ENCODE results near the gene CACTIN.
"Not testable (repeated sequence)": the region's sequence is repeated elsewhere in the genome, so short reads cannot be mapped to it uniquely, and the experiment has no call there.

The CACTIN gene

DNA sequence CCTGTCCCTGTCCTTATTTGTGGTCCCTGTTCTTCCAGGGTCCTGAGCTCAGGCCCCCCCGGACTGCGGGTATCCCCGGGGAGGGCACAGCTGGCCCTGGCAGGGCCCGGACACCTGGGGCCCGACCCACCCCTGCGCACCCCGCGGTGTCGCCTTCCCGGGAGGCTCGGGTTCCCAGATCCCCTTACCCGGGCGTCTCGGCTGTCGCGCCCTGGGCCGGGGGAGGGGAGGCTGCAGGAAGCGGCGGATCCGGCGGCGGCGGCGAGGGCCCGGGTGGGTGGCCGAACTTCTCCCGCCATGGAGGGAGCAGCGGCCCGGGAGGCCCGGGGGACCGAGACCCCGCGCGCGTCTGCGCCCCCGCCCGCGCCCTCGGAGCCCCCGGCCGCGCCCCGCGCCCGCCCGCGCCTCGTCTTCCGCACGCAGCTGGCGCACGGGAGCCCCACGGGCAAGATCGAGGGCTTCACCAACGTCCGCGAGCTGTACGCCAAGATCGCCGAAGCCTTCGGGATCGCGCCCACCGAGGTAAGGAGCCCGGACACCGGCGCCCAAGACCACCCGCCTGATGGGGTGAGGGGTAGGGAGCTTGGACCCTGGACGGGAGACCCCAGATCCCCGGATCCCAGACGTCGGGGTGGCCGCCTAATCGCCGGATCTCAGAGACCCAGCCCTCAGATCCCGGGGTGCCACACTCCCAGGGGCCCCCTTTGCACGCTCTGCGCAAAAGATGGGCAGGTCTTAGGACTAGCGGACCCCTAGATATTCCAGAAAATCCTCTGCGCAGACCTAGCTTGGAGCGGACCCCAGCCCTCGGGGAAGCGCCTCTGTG lies 41.1 kb downstream of the CACTIN start, which contains the start of gene GIPC3:
GIPC3 (plus strand) TSS at position 178 of the 826 bp plus-strand sequence; CDS start at position 298, 120 bp downstream.
- TF ChIP-seq, protein P1, sequence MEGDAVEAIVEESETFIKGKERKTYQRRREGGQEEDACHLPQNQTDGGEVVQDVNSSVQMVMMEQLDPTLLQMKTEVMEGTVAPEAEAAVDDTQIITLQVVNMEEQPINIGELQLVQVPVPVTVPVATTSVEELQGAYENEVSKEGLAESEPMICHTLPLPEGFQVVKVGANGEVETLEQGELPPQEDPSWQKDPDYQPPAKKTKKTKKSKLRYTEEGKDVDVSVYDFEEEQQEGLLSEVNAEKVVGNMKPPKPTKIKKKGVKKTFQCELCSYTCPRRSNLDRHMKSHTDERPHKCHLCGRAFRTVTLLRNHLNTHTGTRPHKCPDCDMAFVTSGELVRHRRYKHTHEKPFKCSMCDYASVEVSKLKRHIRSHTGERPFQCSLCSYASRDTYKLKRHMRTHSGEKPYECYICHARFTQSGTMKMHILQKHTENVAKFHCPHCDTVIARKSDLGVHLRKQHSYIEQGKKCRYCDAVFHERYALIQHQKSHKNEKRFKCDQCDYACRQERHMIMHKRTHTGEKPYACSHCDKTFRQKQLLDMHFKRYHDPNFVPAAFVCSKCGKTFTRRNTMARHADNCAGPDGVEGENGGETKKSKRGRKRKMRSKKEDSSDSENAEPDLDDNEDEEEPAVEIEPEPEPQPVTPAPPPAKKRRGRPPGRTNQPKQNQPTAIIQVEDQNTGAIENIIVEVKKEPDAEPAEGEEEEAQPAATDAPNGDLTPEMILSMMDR (IDR thresholded peaks at IDR 0.05; ENCODE audit: low read depth, low read length): no peak

DNA sequence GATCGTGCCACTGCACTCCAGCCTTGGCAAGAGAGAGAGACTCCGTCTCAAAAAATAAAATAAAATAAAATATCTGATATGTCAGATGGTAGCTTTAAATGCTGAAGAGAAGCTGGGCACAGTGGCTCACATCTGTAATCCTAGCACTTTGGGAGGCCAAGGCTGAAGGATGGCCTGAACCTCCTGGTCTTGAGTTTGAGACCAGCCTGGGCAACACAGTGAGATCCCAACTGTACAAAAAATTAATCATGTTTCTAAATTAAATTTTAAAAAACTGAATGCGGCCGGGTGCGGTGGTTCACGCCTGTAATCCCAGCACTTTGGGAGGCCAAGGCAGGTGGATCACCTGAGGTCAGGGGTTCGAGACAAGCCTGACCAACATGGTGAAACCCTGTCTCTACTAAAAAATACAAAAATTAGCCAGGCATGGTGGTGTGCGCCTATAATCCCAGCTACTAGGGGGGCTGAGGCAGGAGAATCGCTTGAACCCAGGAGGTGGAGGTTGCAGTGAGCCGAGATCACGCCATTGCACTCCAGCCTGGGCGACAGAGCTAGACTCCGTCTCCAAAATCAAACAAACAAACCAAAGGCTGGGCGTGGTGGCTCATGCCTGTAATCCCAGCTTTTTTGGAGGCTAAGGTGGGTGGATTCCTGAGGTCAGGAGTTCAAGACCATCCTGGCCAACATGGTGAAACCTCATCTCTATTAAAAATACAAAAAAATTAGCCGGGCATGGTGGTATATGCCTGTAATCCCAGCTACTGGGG lies 42.4 kb downstream of the CACTIN start:
- DNase-seq (ENCODE audit: extremely low read depth, low read depth): not testable (repeated sequence)

More for the DNA sequence above, 41.1 kb downstream of the CACTIN start, which contains the start of gene GIPC3:
- no peak for DNase-seq (ENCODE audit: extremely low read depth, low read depth)

DNA sequence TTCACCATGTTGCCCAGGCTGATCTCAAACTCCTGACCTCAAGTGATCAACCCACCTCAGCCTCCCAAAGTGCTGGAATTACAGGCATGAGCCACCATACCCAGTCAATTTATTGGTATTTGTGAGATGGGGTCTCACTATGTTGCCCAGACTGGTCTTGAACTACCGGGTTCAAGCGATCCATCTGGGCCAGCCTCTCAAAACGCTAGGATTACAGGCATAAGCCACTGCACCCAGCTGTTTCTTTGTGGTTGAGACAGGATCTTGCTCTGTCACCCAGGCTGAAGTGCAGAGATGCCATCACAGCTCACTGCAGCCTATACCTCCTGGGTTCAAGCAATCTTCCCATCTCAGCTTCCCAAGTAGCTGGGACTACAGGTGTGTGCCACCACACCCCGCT lies 44.8 kb downstream of the CACTIN start:
- not testable (repeated sequence) for DNase-seq (ENCODE audit: extremely low read depth, low read depth)

DNA sequence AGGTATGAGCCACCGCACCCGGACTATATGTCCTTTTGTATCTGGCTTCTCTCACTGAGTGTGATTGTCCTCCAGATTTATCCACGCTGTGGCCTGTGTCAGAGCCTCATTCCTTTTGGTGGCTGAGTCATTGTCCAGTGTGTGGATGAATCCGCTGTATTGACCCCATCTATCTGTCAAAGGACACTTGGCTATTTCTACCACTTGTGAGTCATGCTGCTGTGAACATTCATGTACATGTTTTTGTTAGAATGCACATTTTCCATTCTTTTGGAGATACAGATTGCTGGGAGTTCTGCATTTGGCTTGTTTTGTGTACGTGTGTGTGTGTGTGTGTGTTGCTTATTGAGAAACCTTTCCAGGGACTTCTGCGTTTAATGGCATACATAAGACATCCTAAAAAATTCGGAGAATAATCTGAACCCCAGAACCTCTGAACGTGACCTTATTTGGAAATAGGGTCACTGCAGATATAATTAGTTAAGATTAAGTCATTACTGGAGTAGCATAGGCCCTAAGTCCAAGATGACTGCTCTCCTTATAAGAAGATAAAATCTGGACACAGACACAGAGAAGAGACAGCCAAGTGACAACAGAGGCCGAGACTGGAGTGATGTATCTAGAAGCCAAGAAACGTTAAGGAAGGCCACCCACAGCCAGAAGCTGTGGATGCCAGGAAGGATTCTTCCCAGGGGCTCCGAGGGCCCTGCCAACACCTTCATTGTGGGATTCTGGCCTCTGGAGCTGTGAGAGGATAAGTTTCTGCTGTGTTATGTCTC lies 46.2 kb downstream of the CACTIN start:
- peak; percentile 43 for DNase-seq (ENCODE audit: extremely low read depth, low read depth)
- TF ChIP-seq, protein P1 (IDR thresholded peaks at IDR 0.05; ENCODE audit: low read depth, low read length): no peak

DNA sequence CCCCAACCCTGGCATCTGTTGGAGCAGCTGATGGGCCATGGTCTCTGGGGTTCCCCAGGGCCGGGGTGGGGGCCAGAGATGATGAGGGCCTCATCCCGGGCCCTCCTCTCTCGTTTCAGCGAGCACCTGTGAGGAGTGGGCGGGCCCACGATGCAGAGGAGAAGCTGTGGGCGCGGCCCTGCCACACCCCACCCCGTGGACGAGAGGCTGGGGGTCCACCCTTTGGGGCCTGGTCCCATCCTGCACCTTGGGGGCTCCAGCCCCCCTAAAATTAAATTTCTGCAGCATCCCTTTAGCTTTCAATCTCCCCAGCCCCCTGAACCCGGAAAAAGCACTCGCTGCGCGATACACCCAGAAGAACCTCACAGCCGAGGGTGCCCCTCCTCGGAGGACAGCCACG lies 48.2 kb downstream of the CACTIN start:
- TF ChIP-seq, protein P1 (IDR thresholded peaks at IDR 0.05; ENCODE audit: low read depth, low read length): no peak
- no peak for DNase-seq (ENCODE audit: extremely low read depth, low read depth)

DNA sequence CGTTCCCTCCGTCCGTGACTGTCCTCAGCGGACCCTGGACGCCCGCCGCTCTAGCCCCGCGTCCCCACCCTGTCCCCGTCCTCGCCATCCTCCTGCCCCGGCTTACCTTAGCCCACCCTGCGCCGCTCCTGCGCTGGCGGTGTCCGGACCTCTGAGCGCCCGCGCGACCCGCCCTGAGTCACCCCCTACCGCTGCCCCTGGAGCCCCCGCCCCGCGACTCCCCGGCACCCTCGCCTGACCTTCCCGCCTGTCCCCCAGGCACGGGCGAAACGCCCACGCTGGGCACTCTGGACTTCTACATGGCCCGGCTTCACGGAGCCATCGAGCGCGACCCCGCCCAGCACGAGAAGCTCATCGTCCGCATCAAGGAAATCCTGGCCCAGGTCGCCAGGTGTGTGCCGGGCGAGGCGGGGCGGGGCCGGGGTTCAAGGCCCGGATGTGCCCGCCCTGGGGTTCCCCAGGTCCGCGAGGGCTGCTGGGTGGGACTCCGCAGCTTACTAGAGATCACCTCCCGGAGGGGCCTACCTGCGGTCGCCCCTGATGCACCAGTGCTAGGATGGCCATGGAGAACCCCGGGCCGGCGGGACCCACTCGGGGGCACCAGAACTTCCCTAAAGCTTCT lies 48.8 kb downstream of the CACTIN start:
- TF ChIP-seq, protein P1 (IDR thresholded peaks at IDR 0.05; ENCODE audit: low read depth, low read length): no peak
- no peak for DNase-seq (ENCODE audit: extremely low read depth, low read depth)

DNA sequence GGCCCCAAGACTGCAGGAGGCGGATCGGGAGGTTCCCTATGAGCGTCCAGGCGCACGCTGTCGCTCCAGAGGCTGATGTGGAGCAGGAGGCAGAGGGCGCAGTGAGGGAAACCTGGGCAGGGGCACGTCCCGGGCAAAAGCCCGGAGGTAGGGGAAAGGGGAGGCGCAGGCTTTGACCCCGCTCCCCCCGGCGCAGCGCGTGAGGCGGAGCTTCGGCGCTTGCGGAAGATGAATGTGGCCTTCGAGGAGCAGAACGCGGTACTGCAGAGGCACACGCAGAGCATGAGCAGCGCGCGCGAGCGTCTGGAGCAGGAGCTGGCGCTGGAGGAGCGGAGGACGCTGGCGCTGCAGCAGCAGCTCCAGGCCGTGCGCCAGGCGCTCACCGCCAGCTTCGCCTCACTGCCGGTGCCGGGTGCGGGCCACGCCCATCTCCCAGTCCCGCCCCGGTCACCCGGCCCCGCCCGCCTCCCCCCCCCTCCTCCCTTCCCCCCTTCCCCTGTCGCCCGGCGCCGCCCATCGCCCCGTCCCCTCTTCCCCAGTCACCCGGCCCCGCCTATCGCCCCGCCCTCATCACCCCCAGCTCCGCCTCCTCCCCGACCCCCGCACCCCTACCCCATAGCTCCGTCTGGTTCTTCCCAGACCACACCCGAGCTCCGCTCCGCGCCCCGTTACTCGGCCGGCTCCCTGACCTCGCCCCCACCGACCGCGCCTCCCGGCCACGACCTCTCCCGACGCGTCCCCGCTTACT lies 49.7 kb downstream of the CACTIN start:
- TF ChIP-seq, protein P1 (IDR thresholded peaks at IDR 0.05; ENCODE audit: low read depth, low read length): no peak
- DNase-seq (ENCODE audit: extremely low read depth, low read depth): no peak
